HepG2 (cell line): Measurements from ENCODE around the gene UNC13D. TPM values are rescaled to one million over a fixed set of nuclear protein-coding genes. Genes with fewer than 3 reads are reported as not detected.
A peak's percentile ranks its signal among the peaks of the same experiment; 100 is the strongest.

Source experiments
- ATAC-seq: fragments of 200-7000 bp; cut with Tn5 transposase; 3 replicates; pipeline ENCODE4 v1.9.1; 2020; ENCODE audit warnings: mild to moderate bottlenecking, moderate library complexity
- Bru-seq: library from RNA; stranded (reverse); fragments of 400-500 nt; gene quantifications from one replicate; lab custom pipeline; 2021; lab: Mats Ljungman, UMichigan
- BruChase-seq, 2 experiments: library from RNA; stranded (reverse); fragments of 400-500 nt; gene quantifications; one replicate each; lab custom pipeline; 2021; lab: Mats Ljungman, UMichigan
- BruUV-seq: library from RNA; stranded (reverse); fragments of 400-500 nt; replicated peaks from 2 replicates; lab custom pipeline; 2021; lab: Mats Ljungman, UMichigan
- CTCF ChIA-PET: fragments of 300-600 bp; formaldehyde crosslinking; extraction: SDS; loops from one replicate; lab custom pipeline; 2021; ENCODE audit warnings: low total read pairs, inconsistent platforms, low intra/inter-chr PET ratio; lab: Yijun Ruan, JAX
- POLR2A ChIA-PET: fragments of 350-600 bp; sonication (Branson Sonifier 250); formaldehyde crosslinking; loops from one replicate; lab custom pipeline; 2020; ENCODE audit warnings: antibody characterized with exemption, inconsistent platforms; lab: Yijun Ruan, JAX
- DNase-seq: peaks from one replicate; pipeline ENCODE4 v3.0.0-alpha.2; 2015; ENCODE audit warnings: low spot score
- FAIRE-seq: peaks from 3 replicates; lab custom pipeline; 2011; peaks lifted over from hg19 to GRCh38; lab: Jason Lieb, UNC
- H2AFZ ChIP-seq: one replicate; pipeline ENCODE4 v1.6.1; 2011; ENCODE audit warnings: low read length, inconsistent platforms
- H3K27ac ChIP-seq: fragments of 300-600 bp; 3 replicates; pipeline ENCODE4 v1.8.0; 2011; ENCODE audit warnings: mixed run types, mild to moderate bottlenecking, mixed read lengths, low read length, inconsistent platforms; ENCODE audit not compliant: insufficient read depth; ENCODE audit errors: extremely low read length
- H3K27me3 ChIP-seq, 2 experiments: fragments of 200-600 bp in 1 of 2; 2 replicates in 1 of 2; 3 replicates in 1 of 2; pipeline versions ENCODE4 v1.6.0 to v1.8.0; 2011; ENCODE audit warnings: low read length in 2 of 2, mild to moderate bottlenecking in 2 of 2, moderate library complexity in 2 of 2, inconsistent platforms in 1 of 2; ENCODE audit not compliant: insufficient read depth in 2 of 2, control insufficient read depth in 1 of 2
- H3K36me3 ChIP-seq, 2 experiments: fragments of 200-600 bp in 1 of 2; replicated peaks in 1 of 2; 2 replicates in 1 of 2; 3 replicates in 1 of 2; pipeline versions ENCODE4 v1.5.1 to v1.8.0; 2011; ENCODE audit warnings: low read length in 2 of 2, inconsistent platforms in 1 of 2; ENCODE audit not compliant: insufficient read depth in 2 of 2, control insufficient read depth in 1 of 2
- H3K4me1 ChIP-seq: 2 replicates; pipeline ENCODE4 v1.5.1; 2012; ENCODE audit warnings: low read length, inconsistent platforms; ENCODE audit not compliant: insufficient read depth
- H3K4me2 ChIP-seq: 2 replicates; pipeline ENCODE4 v1.6.0; 2011; ENCODE audit warnings: low read depth, low read length, inconsistent platforms
- H3K4me3 ChIP-seq, 3 experiments: fragments of 200-600 bp in 1 of 3; sonication (generic), shearing (Covaris generic) in 1 of 3; replicated peaks in 1 of 3; 2 replicates each; pipeline ENCODE4 v1.5.1; 2011 to 2016; ENCODE audit warnings: low read length in 3 of 3, inconsistent platforms in 2 of 3, low read depth in 2 of 3, mild to moderate bottlenecking in 2 of 3, control low read depth in 1 of 3, mixed read lengths in 1 of 3; ENCODE audit not compliant: insufficient read depth in 1 of 3
- H3K79me2 ChIP-seq: one replicate; pipeline ENCODE4 v1.6.1; 2011; ENCODE audit warnings: low read length, inconsistent platforms; ENCODE audit not compliant: insufficient read depth
- H3K9ac ChIP-seq: 2 replicates; pipeline ENCODE4 v1.6.0; 2011; ENCODE audit warnings: mild to moderate bottlenecking, low read depth, low read length, inconsistent platforms; ENCODE audit not compliant: insufficient read depth
- H3K9me3 ChIP-seq: 2 replicates; pipeline ENCODE4 v1.5.1; 2012; ENCODE audit warnings: mild to moderate bottlenecking, low read length
- H4K20me1 ChIP-seq: 2 replicates; pipeline ENCODE4 v1.6.0; 2011; ENCODE audit warnings: inconsistent platforms, mild to moderate bottlenecking, low read length, moderate library complexity; ENCODE audit not compliant: insufficient read depth
- HDAC1 ChIP-seq: sonication (generic); formaldehyde crosslinking; IDR thresholded peaks from 2 replicates; pipeline ENCODE4 v1.5.1; 2020; ENCODE audit warnings: mild to moderate bottlenecking, missing genetic modification reagents
- PITX1 ChIP-seq: sonication (generic); formaldehyde crosslinking; IDR thresholded peaks from 2 replicates; pipeline ENCODE4 v1.5.1; 2020; ENCODE audit warnings: mild to moderate bottlenecking, missing genetic modification reagents
- SIX4 ChIP-seq: sonication (generic); formaldehyde crosslinking; IDR thresholded peaks from 2 replicates; pipeline ENCODE4 v1.4.0; 2020; ENCODE audit warnings: missing genetic modification reagents
- ZFP91 ChIP-seq: sonication (generic); formaldehyde crosslinking; IDR thresholded peaks from 2 replicates; pipeline ENCODE4 v1.9.0; 2022; ENCODE audit warnings: missing genetic modification reagents, mild to moderate bottlenecking, borderline replicate concordance
- ZNF160 ChIP-seq: sonication (generic); formaldehyde crosslinking; IDR thresholded peaks from 2 replicates; pipeline ENCODE4 v1.8.0; 2022; ENCODE audit warnings: mild to moderate bottlenecking, inconsistent platforms, missing genetic modification reagents
- ZNF343 ChIP-seq: sonication (generic); formaldehyde crosslinking; IDR thresholded peaks from 2 replicates; pipeline ENCODE4 v1.4.0; 2020; ENCODE audit warnings: mild to moderate bottlenecking, missing genetic modification reagents
- WGBS: methylation state at CpG from one replicate; pipeline ENCODE4 v1.1.6; 2017; ENCODE audit warnings: low lambda C conversion rate; 5-methylcytosine and 5-hydroxymethylcytosine counted together
- in situ Hi-C: cut with HindIII; loops from 2 replicates; pipeline ENCODE4 v1.10.0; 2017; ENCODE audit warnings: low pct_unique_long_range_greater_than_20kb; ENCODE audit not compliant: extremely low pct_ligation_motif_present
- intact Hi-C: fragments of 100-400 bp; cut with micrococcal nuclease; formaldehyde crosslinking; loops from one replicate; pipeline ENCODE4 v1.10.0; 2022; ENCODE audit not compliant: unreplicated experiment
- long read RNA-seq, 2 experiments: library from RNA in 1 of 2; library from polyadenylated mRNA in 1 of 2; stranded (forward) in 1 of 2; unstranded in 1 of 2; transcript quantifications; one replicate each; pipeline ENCODE4 v2.0.0, GENCODE V29; 2019 to 2022
- polyA minus RNA-seq, 3 experiments: library from RNA; depleted of rRNA, polyadenylated mRNA; stranded (reverse); fragments of >200 nt; gene quantifications; 2 replicates each; pipeline ENCODE4 v1.2.3, GENCODE V29; 2011; ENCODE audit warnings: low replicate concordance in 1 of 3
- polyA plus RNA-seq, 8 experiments: library from polyadenylated mRNA; depleted of rRNA in 3 of 8; stranded (reverse) in 7 of 8; unstranded in 1 of 8; fragments of >200 nt; fragmentation: Illumina TruSeq in 4 of 8; extraction: Trizol in 4 of 8; gene quantifications; 2 replicates each; pipeline versions ENCODE4 v1.2.1 to v1.2.3, GENCODE V29; 2011 to 2016; ENCODE audit warnings: low read depth in 4 of 8, missing spikeins in 1 of 8, mixed read lengths in 1 of 8; ENCODE audit not compliant: insufficient read depth in 1 of 8
- total RNA-seq, 5 experiments: library from RNA; depleted of rRNA; stranded (reverse); fragments of >200 nt; fragmentation: Illumina TruSeq; extraction: Trizol; gene quantifications; 2 replicates each; pipeline ENCODE4 v1.2.3, GENCODE V29; 2016; ENCODE audit warnings: low read depth in 1 of 5
- TF ChIP-seq, protein P1 (sequence below): sonication (generic); formaldehyde crosslinking; IDR thresholded peaks from 2 replicates; pipeline ENCODE4 v1.4.0; 2020; ENCODE audit warnings: missing genetic modification reagents, borderline replicate concordance
- TF ChIP-seq, protein P2 (sequence below): sonication (generic); formaldehyde crosslinking; IDR thresholded peaks from 2 replicates; pipeline ENCODE4 v1.5.1; 2020; ENCODE audit warnings: missing genetic modification reagents, mild to moderate bottlenecking, borderline replicate concordance

The UNC13D gene
- total RNA-seq (2016; rRNA removed; fragmentation: Illumina TruSeq; extraction: Trizol) (27.2 and 42.7 TPM in 2 replicates), polyA plus RNA-seq (2011; rRNA removed) (29.7 and 40.0 TPM in 2 replicates), polyA minus RNA-seq (2011; rRNA and poly(A)+ RNA removed; ENCODE audit: low replicate concordance) (76.6 and 82.7 TPM in 2 replicates), Bru-seq, nascent RNA (percentile 61 among the genes with signal in this experiment), BruChase-seq, experiment 1, labeled RNA remaining after a 6-hour chase (percentile 73 among the genes with signal in this experiment), BruChase-seq, experiment 2, labeled RNA remaining after a 2-hour chase (percentile 64 among the genes with signal in this experiment)
- 14.5 and 15.7 TPM in 2 replicates for total RNA-seq (2016; cell fraction: cytosol; rRNA removed; fragmentation: Illumina TruSeq; extraction: Trizol; ENCODE audit: low read depth)
- 22.9 and 43.4 TPM in 2 replicates for total RNA-seq (2016; cell fraction: insoluble cytoplasmic fraction; rRNA removed; fragmentation: Illumina TruSeq; extraction: Trizol)
- 23.8 and 27.2 TPM in 2 replicates for total RNA-seq (2016; cell fraction: membrane; rRNA removed; fragmentation: Illumina TruSeq; extraction: Trizol)
- total RNA-seq (2016; cell fraction: nucleus; rRNA removed; fragmentation: Illumina TruSeq; extraction: Trizol), result 38.7 and 48.5 TPM in 2 replicates
- 7.5 and 12.9 TPM in 2 replicates for polyA plus RNA-seq (2011; cell fraction: cytosol; rRNA removed)
- polyA plus RNA-seq (2011; cell fraction: nucleus; rRNA removed), result 244 and 327 TPM in 2 replicates
- 21.7 and 27.3 TPM in 2 replicates for polyA plus RNA-seq (2012)
- polyA plus RNA-seq (2016; cell fraction: cytosol; fragmentation: Illumina TruSeq; extraction: Trizol; ENCODE audit: low read depth), result 6.0 and 6.9 TPM in 2 replicates
- 21.6 and 29.9 TPM in 2 replicates for polyA plus RNA-seq (2016; cell fraction: insoluble cytoplasmic fraction; fragmentation: Illumina TruSeq; extraction: Trizol; ENCODE audit: low read depth)
- polyA plus RNA-seq (2016; cell fraction: membrane; fragmentation: Illumina TruSeq; extraction: Trizol; ENCODE audit: low read depth), result 17.3 and 18.9 TPM in 2 replicates
- 126 and 127 TPM in 2 replicates for polyA plus RNA-seq (2016; cell fraction: nucleus; fragmentation: Illumina TruSeq; extraction: Trizol; ENCODE audit: insufficient read depth, low read depth)
- polyA minus RNA-seq (2011; cell fraction: cytosol; rRNA and poly(A)+ RNA removed), result 20.3 and 24.5 TPM in 2 replicates
- 59.1 and 68.5 TPM in 2 replicates for polyA minus RNA-seq (2011; cell fraction: nucleus; rRNA and poly(A)+ RNA removed)
- long read RNA-seq, experiment 1, full-length matches to known transcripts, result 2 of 12 reads
- long read RNA-seq, experiment 1, partial matches to known transcripts, result 8 of 12 reads
- long read RNA-seq, experiment 1, other reads (novel, unspliced or antisense), result 2 of 12 reads
- long read RNA-seq, experiment 2, full-length matches to known transcripts, result 6 of 50 reads
- long read RNA-seq, experiment 2, partial matches to known transcripts, result 17 of 50 reads
- long read RNA-seq, experiment 2, other reads (novel, unspliced or antisense), result 27 of 50 reads

DNA sequence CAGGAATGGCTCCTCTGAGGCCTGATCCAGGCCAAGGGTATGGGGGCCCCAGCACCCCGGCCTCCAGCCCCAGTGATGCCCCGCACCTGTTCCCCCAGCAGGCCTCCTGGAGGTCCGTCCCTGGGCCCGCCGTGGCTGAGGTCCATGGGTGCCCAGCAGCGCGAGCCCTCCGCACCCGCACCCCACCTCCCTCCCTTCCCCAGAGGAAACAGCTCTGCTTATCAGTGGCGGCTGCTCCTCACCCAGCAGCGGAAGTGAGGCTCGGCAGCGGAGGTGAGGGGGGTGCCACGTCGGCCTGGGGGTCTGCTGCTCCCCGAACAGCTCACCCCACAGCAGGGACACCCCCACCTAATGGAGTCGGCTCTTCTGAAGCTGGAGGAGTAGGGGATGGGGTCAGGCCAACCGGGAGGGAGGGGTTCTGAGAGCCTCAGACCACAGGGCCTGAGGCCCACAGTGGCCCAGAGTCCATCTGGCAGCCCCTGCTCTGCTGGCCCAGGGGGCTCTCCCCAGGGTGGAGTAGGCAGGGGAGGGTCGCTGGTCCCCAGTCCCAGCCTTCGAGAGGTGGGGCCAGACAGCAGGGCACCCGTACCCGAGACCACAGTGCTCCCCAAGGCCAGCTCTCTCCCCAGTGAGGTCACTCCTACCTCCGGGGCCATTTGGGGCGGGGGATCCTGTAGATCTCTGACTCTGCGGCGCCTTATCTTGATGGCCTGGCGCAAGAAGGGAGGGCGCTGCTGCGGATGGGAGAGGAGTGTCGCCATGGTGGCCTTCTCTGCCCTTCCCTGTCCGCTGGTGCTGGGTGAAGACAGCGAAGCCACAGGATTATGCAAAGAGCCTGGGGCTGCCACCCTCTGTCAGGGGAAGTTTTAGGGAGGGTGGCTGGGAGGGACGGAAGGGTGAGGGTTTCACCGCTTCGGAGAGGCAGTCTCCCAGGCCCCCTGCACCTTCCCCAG is at the start of gene UNC13D:
UNC13D (minus strand) TSS at position 828 of the 953 bp plus-strand sequence; CDS start at position 761, 67 bp downstream.
- Histone ChIP-seq H3K27ac (peak within 1 kb of the TSS; percentile 79), H2AFZ (no peak within 1 kb of the TSS), H3K4me2 (peak within 1 kb of the TSS; percentile 96), H3K9me3 (no peaks in the 10 kb centered on the region), H3K9ac (peak within 1 kb of the TSS; percentile 77), H3K79me2 (no peaks in the 10 kb centered on the region), H3K36me3 (peaks cover 4 to 11% of the 10 kb centered on the region in 2 experiments; a peak in 4 of 5 replicates), H3K4me1 (peaks cover 60% of the 10 kb centered on the region), H4K20me1 (0 out of 2 replicates have a peak, but pooled peaks cover 2% of the 10 kb centered on the region), H3K27me3 (no peaks in the 10 kb centered on the region), H3K4me3 (peak within 1 kb of the TSS; percentile 66 to 84 (median 66))
- BruUV-seq, result TSS peak; percentile 36
- ChIA-PET POLR2A (interaction anchor here (1.0 to 7.7 kb wide), 16 partner anchors 10 to 90 kb away, joined by 3 to 229 read pairs (median 13); partner anchors contain the start of genes MRPL38, TRIM47, UNK and WBP2), CTCF (interaction anchor here (3.0 kb wide), 1 partner anchor 17 kb away, joined by 7 read pairs; no protein-coding TSS in a partner anchor)
- in situ Hi-C loops (no loop called here), intact Hi-C loops (loop anchor here (2.0 kb wide), 1 partner anchor 65 kb away; a partner anchor contains a TSS)
- WGBS, result 21% methylated on average over 19 of the region's 35 CpGs
- ATAC-seq (peak; percentile 27), DNase-seq (peak; percentile 76), FAIRE-seq (no peak)
- no peak for TF ChIP-seq SIX4 (CRISPR knock-in tag)
- TF ChIP-seq, protein P1, sequence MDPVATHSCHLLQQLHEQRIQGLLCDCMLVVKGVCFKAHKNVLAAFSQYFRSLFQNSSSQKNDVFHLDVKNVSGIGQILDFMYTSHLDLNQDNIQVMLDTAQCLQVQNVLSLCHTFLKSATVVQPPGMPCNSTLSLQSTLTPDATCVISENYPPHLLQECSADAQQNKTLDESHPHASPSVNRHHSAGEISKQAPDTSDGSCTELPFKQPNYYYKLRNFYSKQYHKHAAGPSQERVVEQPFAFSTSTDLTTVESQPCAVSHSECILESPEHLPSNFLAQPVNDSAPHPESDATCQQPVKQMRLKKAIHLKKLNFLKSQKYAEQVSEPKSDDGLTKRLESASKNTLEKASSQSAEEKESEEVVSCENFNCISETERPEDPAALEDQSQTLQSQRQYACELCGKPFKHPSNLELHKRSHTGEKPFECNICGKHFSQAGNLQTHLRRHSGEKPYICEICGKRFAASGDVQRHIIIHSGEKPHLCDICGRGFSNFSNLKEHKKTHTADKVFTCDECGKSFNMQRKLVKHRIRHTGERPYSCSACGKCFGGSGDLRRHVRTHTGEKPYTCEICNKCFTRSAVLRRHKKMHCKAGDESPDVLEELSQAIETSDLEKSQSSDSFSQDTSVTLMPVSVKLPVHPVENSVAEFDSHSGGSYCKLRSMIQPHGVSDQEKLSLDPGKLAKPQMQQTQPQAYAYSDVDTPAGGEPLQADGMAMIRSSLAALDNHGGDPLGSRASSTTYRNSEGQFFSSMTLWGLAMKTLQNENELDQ (CRISPR knock-in tag), result no peak
- TF ChIP-seq, protein P2, sequence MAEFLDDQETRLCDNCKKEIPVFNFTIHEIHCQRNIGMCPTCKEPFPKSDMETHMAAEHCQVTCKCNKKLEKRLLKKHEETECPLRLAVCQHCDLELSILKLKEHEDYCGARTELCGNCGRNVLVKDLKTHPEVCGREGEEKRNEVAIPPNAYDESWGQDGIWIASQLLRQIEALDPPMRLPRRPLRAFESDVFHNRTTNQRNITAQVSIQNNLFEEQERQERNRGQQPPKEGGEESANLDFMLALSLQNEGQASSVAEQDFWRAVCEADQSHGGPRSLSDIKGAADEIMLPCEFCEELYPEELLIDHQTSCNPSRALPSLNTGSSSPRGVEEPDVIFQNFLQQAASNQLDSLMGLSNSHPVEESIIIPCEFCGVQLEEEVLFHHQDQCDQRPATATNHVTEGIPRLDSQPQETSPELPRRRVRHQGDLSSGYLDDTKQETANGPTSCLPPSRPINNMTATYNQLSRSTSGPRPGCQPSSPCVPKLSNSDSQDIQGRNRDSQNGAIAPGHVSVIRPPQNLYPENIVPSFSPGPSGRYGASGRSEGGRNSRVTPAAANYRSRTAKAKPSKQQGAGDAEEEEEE, result no peak
- TF ChIP-seq PITX1 (CRISPR knock-in tag), result peak; percentile 33; the same call in 1 of the 2 replicates
- TF ChIP-seq HDAC1, result peak; percentile 77; the same call in 1 of the 2 replicates
- peak; percentile 60; the same call in 1 of the 2 replicates for TF ChIP-seq ZFP91 (CRISPR knock-in tag)
- TF ChIP-seq ZNF160, result 0 out of 2 replicates have a peak, but pooled peaks have one; percentile 24
- TF ChIP-seq ZNF343 (CRISPR knock-in tag), result peak; percentile 69; the same call in 1 of the 2 replicates
